HCT116 (cell line): ENCODE measurements around the gene EVI5. TPM values are rescaled to one million over a fixed set of nuclear protein-coding genes. Genes with fewer than 3 reads are reported as not detected.

Experiments used
- ATAC-seq: fragments of 200-7000 bp; cut with Tn5 transposase; 2 replicates; pipeline ENCODE4 v1.9.1; 2020; ENCODE audit warnings: mild to moderate bottlenecking, moderate library complexity
- BruUV-seq: library from RNA; stranded (reverse); fragments of 400-500 nt; replicated peaks from 2 replicates; lab custom pipeline; 2021; lab: Mats Ljungman, UMichigan
- CTCF ChIA-PET: fragments of 300-600 bp; sonication (Branson Sonifier 250); formaldehyde crosslinking; loops from one replicate; lab custom pipeline; 2021; ENCODE audit warnings: antibody characterized with exemption; lab: Charles Lee
- POLR2A ChIA-PET: fragments of 300-600, 350-600 bp; sonication (Branson Sonifier 250); formaldehyde crosslinking; loops from one replicate; lab custom pipeline; 2021; ENCODE audit warnings: antibody characterized with exemption; lab: Charles Lee
- RAD21 ChIA-PET, 2 experiments: fragments of 300-600 bp; sonication (Branson Sonifier 250); formaldehyde crosslinking; loops; one replicate each; lab custom pipeline; 2023; ENCODE audit warnings: low total read pairs in 2 of 2; ENCODE audit not compliant: uncharacterized antibody in 2 of 2, unreplicated experiment in 2 of 2, low non-redundant PET in 1 of 2; lab: Charles Lee
- DNase-seq: peaks from one replicate; pipeline ENCODE4 v3.0.0-alpha.2; 2010; ENCODE audit warnings: low read depth, low spot score
- H2AFZ ChIP-seq: fragments of 200-600 bp; shearing (Covaris generic), sonication (generic); 2 replicates; pipeline ENCODE4 v1.6.1; 2017; ENCODE audit warnings: low read depth, mixed run types, mixed read lengths, antibody characterized with exemption, low read length; ENCODE audit not compliant: poor library complexity, severe bottlenecking
- H3K27ac ChIP-seq: 2 replicates; pipeline ENCODE4 v1.5.1; 2012; ENCODE audit warnings: low read depth, low read length
- H3K27me3 ChIP-seq: fragments of 200-600 bp; sonication (generic); 2 replicates; pipeline ENCODE4 v1.6.1; 2016; ENCODE audit warnings: mixed run types, low read length, mixed read lengths; ENCODE audit not compliant: insufficient read depth
- H3K36me3 ChIP-seq, 2 experiments: fragments of 200-500 bp in 1 of 2; fragments of 200-600 bp in 1 of 2; sonication (Bioruptor generic) in 1 of 2; sonication (generic) in 1 of 2; 2 replicates each; pipeline versions ENCODE4 v1.5.1 to v1.6.1; 2014 to 2016; ENCODE audit warnings: low read length in 2 of 2, inconsistent platforms in 1 of 2, mixed read lengths in 1 of 2, mixed run types in 1 of 2; ENCODE audit not compliant: insufficient read depth in 2 of 2, control insufficient read depth in 1 of 2
- H3K4me1 ChIP-seq, 2 experiments: fragments of 200-600 bp in 1 of 2; sonication (generic) in 1 of 2; 2 replicates each; pipeline versions ENCODE4 v1.5.1 to v1.6.1; 2012 to 2017; ENCODE audit warnings: low read length in 2 of 2, inconsistent platforms in 1 of 2, mild to moderate bottlenecking in 1 of 2, mixed read lengths in 1 of 2, mixed run types in 1 of 2, moderate library complexity in 1 of 2; ENCODE audit not compliant: insufficient read depth in 2 of 2, control insufficient read depth in 1 of 2
- H3K4me2 ChIP-seq: fragments of 200-600 bp; sonication (generic); 2 replicates; pipeline ENCODE4 v1.6.1; 2017; ENCODE audit warnings: mixed run types, low read length, mixed read lengths
- H3K4me3 ChIP-seq, 2 experiments: fragments of 200-600 bp in 1 of 2; sonication (generic) in 1 of 2; replicated peaks in 1 of 2; 2 replicates each; pipeline ENCODE4 v1.5.1; 2011 to 2016; ENCODE audit warnings: low read length in 2 of 2, control low read depth in 1 of 2, low read depth in 1 of 2, mild to moderate bottlenecking in 1 of 2, mixed read lengths in 1 of 2, mixed run types in 1 of 2
- H3K79me2 ChIP-seq: fragments of 200-600 bp; sonication (generic); 2 replicates; pipeline ENCODE4 v1.6.1; 2017; ENCODE audit warnings: mild to moderate bottlenecking, mixed run types, low read length, moderate library complexity, mixed read lengths; ENCODE audit not compliant: insufficient read depth
- H3K9ac ChIP-seq: fragments of 200-600 bp; sonication (generic); 2 replicates; pipeline ENCODE4 v1.6.1; 2016; ENCODE audit warnings: low read length, mixed read lengths
- H3K9me2 ChIP-seq: fragments of 200-600 bp; sonication (generic), shearing (Covaris generic); 2 replicates; pipeline ENCODE4 v1.6.1; 2017; ENCODE audit warnings: mixed run types, mild to moderate bottlenecking, moderate library complexity; ENCODE audit not compliant: insufficient read depth
- H3K9me3 ChIP-seq, 2 experiments: fragments of 200-500 bp in 1 of 2; fragments of 200-600 bp in 1 of 2; sonication (Bioruptor generic) in 1 of 2; sonication (generic) in 1 of 2; 2 replicates each; pipeline ENCODE4 v1.6.1; 2014 to 2017; ENCODE audit warnings: low read length in 2 of 2, mixed read lengths in 2 of 2, inconsistent platforms in 1 of 2, low read depth in 1 of 2, mild to moderate bottlenecking in 1 of 2, mixed run types in 1 of 2, moderate library complexity in 1 of 2; ENCODE audit not compliant: control insufficient read depth in 1 of 2, insufficient read depth in 1 of 2
- H4K20me1 ChIP-seq: fragments of 200-600 bp; sonication (generic), shearing (Covaris generic); 2 replicates; pipeline ENCODE4 v1.6.1; 2017; ENCODE audit warnings: mixed run types, mild to moderate bottlenecking, moderate library complexity; ENCODE audit not compliant: insufficient read depth
- CBX3 ChIP-seq: IDR thresholded peaks from 2 replicates; pipeline ENCODE4 v1.6.1; 2012; ENCODE audit warnings: low read depth
- EGR1 ChIP-seq: IDR thresholded peaks from 2 replicates; pipeline ENCODE4 v1.6.1; 2012; ENCODE audit warnings: low read depth
- ELF1 ChIP-seq: IDR thresholded peaks from 2 replicates; pipeline ENCODE4 v1.6.1; 2012; ENCODE audit warnings: low read depth, borderline replicate concordance
- EZH2phosphoT487 ChIP-seq: fragments of 200-600 bp; IDR thresholded peaks from 2 replicates; pipeline ENCODE4 v1.6.1; 2018; ENCODE audit warnings: antibody characterized with exemption, borderline replicate concordance
- FOSL1 ChIP-seq: IDR thresholded peaks from 2 replicates; pipeline ENCODE4 v1.6.1; 2012; ENCODE audit warnings: low read depth
- JUND ChIP-seq: IDR thresholded peaks from 2 replicates; pipeline ENCODE4 v1.6.1; 2012
- POLR2A ChIP-seq: IDR thresholded peaks from 2 replicates; pipeline ENCODE4 v1.7.0; 2011; ENCODE audit warnings: borderline replicate concordance; ENCODE audit not compliant: insufficient read depth, insufficient read length; ENCODE audit errors: extremely low read depth
- POLR2AphosphoS5 ChIP-seq: IDR thresholded peaks from 2 replicates; pipeline ENCODE4 v1.6.1; 2011; ENCODE audit warnings: mild to moderate bottlenecking, low read depth, low read length, moderate library complexity
- REST ChIP-seq: IDR thresholded peaks from 2 replicates; pipeline ENCODE4 v1.6.1; 2012; ENCODE audit warnings: low read depth
- SIN3A ChIP-seq: IDR thresholded peaks from 2 replicates; pipeline ENCODE4 v1.6.1; 2012; ENCODE audit warnings: low read depth
- SP1 ChIP-seq: IDR thresholded peaks from 2 replicates; pipeline ENCODE4 v1.6.1; 2012; ENCODE audit warnings: low read depth
- TCF7L2 ChIP-seq: IDR thresholded peaks from 2 replicates; pipeline ENCODE4 v1.7.0; 2011; ENCODE audit warnings: borderline replicate concordance, inconsistent platforms; ENCODE audit not compliant: insufficient read depth, insufficient read length; ENCODE audit errors: extremely low read depth
- ZNF274 ChIP-seq: fragments of 200-500 bp; sonication (Bioruptor generic); IDR thresholded peaks from 2 replicates; pipeline ENCODE4 v1.6.1; 2014; ENCODE audit warnings: mild to moderate bottlenecking, low read depth, low read length, inconsistent platforms
- intact Hi-C: fragments of 100-400 bp; cut with micrococcal nuclease; formaldehyde crosslinking; loops from 2 replicates; pipeline ENCODE4 v1.10.0; 2022
- total RNA-seq: library from RNA; stranded (reverse); gene quantifications from one replicate; pipeline ENCODE4 v1.2.1, GENCODE V29; 2021; ENCODE audit not compliant: unreplicated experiment
- TF ChIP-seq, protein P1 (sequence below): IDR thresholded peaks from 2 replicates; pipeline ENCODE4 v1.6.1; 2011; ENCODE audit warnings: mild to moderate bottlenecking, low read length, moderate library complexity; ENCODE audit not compliant: insufficient replicate concordance; ENCODE audit errors: extremely low read depth
- TF ChIP-seq, protein P2 (sequence below): IDR thresholded peaks from 2 replicates; pipeline ENCODE4 v1.6.1; 2012
- TF ChIP-seq, protein P3 (sequence below), 3 experiments: fragments of 200-600 bp in 1 of 3; sonication (generic) in 1 of 3; IDR thresholded peaks in 2 of 3; conservative IDR thresholded peaks in 1 of 3; 2 replicates each; pipeline ENCODE4 v1.5.1; 2012 to 2017; ENCODE audit warnings: low read depth in 2 of 3, low read length in 2 of 3, antibody characterized with exemption in 1 of 3, borderline replicate concordance in 1 of 3, control low read depth in 1 of 3, mild to moderate bottlenecking in 1 of 3, mixed read lengths in 1 of 3, mixed run types in 1 of 3, moderate library complexity in 1 of 3; ENCODE audit not compliant: insufficient read depth in 1 of 3
- TF ChIP-seq, protein P4 (sequence below): IDR thresholded peaks from 2 replicates; pipeline ENCODE4 v1.6.1; 2012

Gene EVI5
- total RNA-seq, 1 experiment from 2014 or later = 21.8 TPM

DNA sequence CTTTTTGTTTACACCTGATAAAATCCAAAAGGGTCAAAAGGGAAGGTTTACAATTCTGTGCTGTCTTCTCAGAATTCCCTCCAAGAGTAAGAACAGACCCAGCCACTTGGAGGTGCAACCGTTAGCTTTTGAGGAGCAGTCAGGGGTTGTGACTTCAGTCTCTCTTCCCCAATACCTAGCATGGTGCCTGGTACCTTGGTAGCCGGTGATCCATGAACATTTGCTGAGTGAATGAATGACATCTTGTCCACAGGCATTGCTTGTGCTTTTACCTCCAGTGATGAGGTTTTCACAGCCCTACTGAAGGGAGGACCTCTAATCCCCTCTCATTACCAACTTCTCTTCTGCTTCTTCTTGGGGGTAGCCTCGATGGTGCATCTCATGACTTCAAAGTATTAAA lies 309.9 kb downstream of the EVI5 start:
- H3K9ac ChIP-seq = no peak overlapping the region
- no peak for ATAC-seq
- ChIA-PET POLR2A (no interaction called here), RAD21 (no interaction called here), CTCF (interaction anchor here (1.5 kb wide), 1 partner anchor 10 kb away, joined by 3 read pairs; no protein-coding TSS in a partner anchor)
- H3K4me3 ChIP-seq = no peak overlapping the region
- intact Hi-C loops = no loop called here
- H3K9me2 ChIP-seq = no peaks in the 10 kb centered on the region
- TF ChIP-seq JUND = no peak
- no peak for TF ChIP-seq POLR2AphosphoS5
- TF ChIP-seq, protein P1, sequence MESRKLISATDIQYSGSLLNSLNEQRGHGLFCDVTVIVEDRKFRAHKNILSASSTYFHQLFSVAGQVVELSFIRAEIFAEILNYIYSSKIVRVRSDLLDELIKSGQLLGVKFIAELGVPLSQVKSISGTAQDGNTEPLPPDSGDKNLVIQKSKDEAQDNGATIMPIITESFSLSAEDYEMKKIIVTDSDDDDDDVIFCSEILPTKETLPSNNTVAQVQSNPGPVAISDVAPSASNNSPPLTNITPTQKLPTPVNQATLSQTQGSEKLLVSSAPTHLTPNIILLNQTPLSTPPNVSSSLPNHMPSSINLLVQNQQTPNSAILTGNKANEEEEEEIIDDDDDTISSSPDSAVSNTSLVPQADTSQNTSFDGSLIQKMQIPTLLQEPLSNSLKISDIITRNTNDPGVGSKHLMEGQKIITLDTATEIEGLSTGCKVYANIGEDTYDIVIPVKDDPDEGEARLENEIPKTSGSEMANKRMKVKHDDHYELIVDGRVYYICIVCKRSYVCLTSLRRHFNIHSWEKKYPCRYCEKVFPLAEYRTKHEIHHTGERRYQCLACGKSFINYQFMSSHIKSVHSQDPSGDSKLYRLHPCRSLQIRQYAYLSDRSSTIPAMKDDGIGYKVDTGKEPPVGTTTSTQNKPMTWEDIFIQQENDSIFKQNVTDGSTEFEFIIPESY = no peak
- TF ChIP-seq ZNF274 = no peak
- no peak for TF ChIP-seq TCF7L2
- no peak for TF ChIP-seq SIN3A
- no peak for TF ChIP-seq SP1
- TF ChIP-seq, protein P2, sequence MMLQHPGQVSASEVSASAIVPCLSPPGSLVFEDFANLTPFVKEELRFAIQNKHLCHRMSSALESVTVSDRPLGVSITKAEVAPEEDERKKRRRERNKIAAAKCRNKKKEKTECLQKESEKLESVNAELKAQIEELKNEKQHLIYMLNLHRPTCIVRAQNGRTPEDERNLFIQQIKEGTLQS = no peak
- TF ChIP-seq, protein P3, sequence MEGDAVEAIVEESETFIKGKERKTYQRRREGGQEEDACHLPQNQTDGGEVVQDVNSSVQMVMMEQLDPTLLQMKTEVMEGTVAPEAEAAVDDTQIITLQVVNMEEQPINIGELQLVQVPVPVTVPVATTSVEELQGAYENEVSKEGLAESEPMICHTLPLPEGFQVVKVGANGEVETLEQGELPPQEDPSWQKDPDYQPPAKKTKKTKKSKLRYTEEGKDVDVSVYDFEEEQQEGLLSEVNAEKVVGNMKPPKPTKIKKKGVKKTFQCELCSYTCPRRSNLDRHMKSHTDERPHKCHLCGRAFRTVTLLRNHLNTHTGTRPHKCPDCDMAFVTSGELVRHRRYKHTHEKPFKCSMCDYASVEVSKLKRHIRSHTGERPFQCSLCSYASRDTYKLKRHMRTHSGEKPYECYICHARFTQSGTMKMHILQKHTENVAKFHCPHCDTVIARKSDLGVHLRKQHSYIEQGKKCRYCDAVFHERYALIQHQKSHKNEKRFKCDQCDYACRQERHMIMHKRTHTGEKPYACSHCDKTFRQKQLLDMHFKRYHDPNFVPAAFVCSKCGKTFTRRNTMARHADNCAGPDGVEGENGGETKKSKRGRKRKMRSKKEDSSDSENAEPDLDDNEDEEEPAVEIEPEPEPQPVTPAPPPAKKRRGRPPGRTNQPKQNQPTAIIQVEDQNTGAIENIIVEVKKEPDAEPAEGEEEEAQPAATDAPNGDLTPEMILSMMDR (IDR thresholded peaks at IDR 0.05 in 2 of 3, conservative IDR thresholded peaks at IDR 0.05 in 1 of 3; ENCODE audit: borderline replicate concordance in 1 of 3, insufficient read depth in 1 of 3, low read depth in 2 of 3, low read length in 2 of 3) = no peak
- TF ChIP-seq FOSL1 = no peak
- TF ChIP-seq CBX3 = no peak
- no peak for TF ChIP-seq ELF1
- TF ChIP-seq EZH2phosphoT487 = no peak
- TF ChIP-seq EGR1 = no peak
- no peak for TF ChIP-seq REST
- TF ChIP-seq POLR2A = no peak
- TF ChIP-seq, protein P4, sequence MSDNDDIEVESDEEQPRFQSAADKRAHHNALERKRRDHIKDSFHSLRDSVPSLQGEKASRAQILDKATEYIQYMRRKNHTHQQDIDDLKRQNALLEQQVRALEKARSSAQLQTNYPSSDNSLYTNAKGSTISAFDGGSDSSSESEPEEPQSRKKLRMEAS = no peak
- no peaks in the 10 kb centered on the region for H4K20me1 ChIP-seq
- BruUV-seq = no TSS peak
- H2AFZ ChIP-seq = no peak overlapping the region
- no peaks in the 10 kb centered on the region for H3K4me1 ChIP-seq
- no peaks in the 10 kb centered on the region for H3K27me3 ChIP-seq
- no peak for DNase-seq
- no peaks in the 10 kb centered on the region for H3K79me2 ChIP-seq
- H3K4me2 ChIP-seq = no peak overlapping the region
- H3K9me3 ChIP-seq = no peaks in the 10 kb centered on the region
- H3K36me3 ChIP-seq = no peaks in the 10 kb centered on the region
- no peak overlapping the region for H3K27ac ChIP-seq
